IMR-90 (cell line): ENCODE data around the gene PLCG1. TPM values are rescaled to one million over a fixed set of nuclear protein-coding genes. Genes with fewer than 3 reads are reported as not detected.
"Not testable (repeated sequence)": the region's sequence is repeated elsewhere in the genome, so short reads cannot be mapped to it uniquely, and the experiment has no call there.

Source experiments
- ATAC-seq: fragments of 200-7000 bp; cut with Tn5 transposase; 2 replicates; pipeline ENCODE4 v1.9.1; 2020; ENCODE audit warnings: low read depth, mild to moderate bottlenecking, moderate library complexity
- BruUV-seq: library from RNA; stranded (reverse); fragments of 400-500 nt; replicated peaks from 2 replicates; lab custom pipeline; 2021; lab: Mats Ljungman, UMichigan
- CTCF ChIA-PET: fragments of 300-600 bp; formaldehyde crosslinking; extraction: SDS; loops from one replicate; lab custom pipeline; 2021; ENCODE audit warnings: antibody characterized with exemption; lab: Yijun Ruan, JAX
- POLR2A ChIA-PET: fragments of 300-600 bp; sonication (Branson Sonifier 250); formaldehyde crosslinking; loops from one replicate; lab custom pipeline; 2022; ENCODE audit warnings: antibody characterized with exemption; ENCODE audit not compliant: unreplicated experiment; lab: Charles Lee
- DNase-seq: peaks from one replicate; pipeline ENCODE4 v3.0.0; 2013
- H2AFZ ChIP-seq: replicated peaks from 2 replicates; pipeline ENCODE3; 2013; ENCODE audit warnings: low read length, mild to moderate bottlenecking; ENCODE audit not compliant: poor library complexity
- H2AK5ac ChIP-seq: 2 replicates; pipeline ENCODE4 v1.6.1; 2013; ENCODE audit warnings: low read depth, low read length, inconsistent platforms
- H2AK9ac ChIP-seq: replicated peaks from 2 replicates; pipeline ENCODE3; 2013; ENCODE audit warnings: mild to moderate bottlenecking, low read depth, low read length, moderate library complexity; ENCODE audit not compliant: poor library complexity
- H2BK120ac ChIP-seq: 2 replicates; pipeline ENCODE4 v1.6.1; 2013; ENCODE audit warnings: low read depth, low read length, inconsistent platforms
- H2BK15ac ChIP-seq: 3 replicates; pipeline ENCODE4 v1.6.1; 2013; ENCODE audit warnings: low read depth, low read length, inconsistent platforms
- H2BK20ac ChIP-seq: 2 replicates; pipeline ENCODE4 v1.6.1; 2013; ENCODE audit warnings: low read depth, mild to moderate bottlenecking, inconsistent platforms, low read length, moderate library complexity
- H2BK5ac ChIP-seq: 2 replicates; pipeline ENCODE4 v1.6.1; 2013; ENCODE audit warnings: mild to moderate bottlenecking, low read depth, low read length, inconsistent platforms; ENCODE audit not compliant: poor library complexity, severe bottlenecking
- H3K14ac ChIP-seq: replicated peaks from 2 replicates; pipeline ENCODE4 v1.6.1; 2013; ENCODE audit warnings: low read depth, low read length, inconsistent platforms
- H3K18ac ChIP-seq: 2 replicates; pipeline ENCODE4 v1.6.1; 2013; ENCODE audit warnings: low read depth, low read length, control low read depth
- H3K23ac ChIP-seq: 2 replicates; pipeline ENCODE4 v1.6.1; 2013; ENCODE audit warnings: low read depth, low read length, inconsistent platforms
- H3K27ac ChIP-seq: 2 replicates; pipeline ENCODE4 v1.5.1; 2013; ENCODE audit warnings: mild to moderate bottlenecking, control low read depth, low read length; ENCODE audit not compliant: insufficient read depth
- H3K27me3 ChIP-seq: 2 replicates; pipeline ENCODE4 v1.6.1; 2013; ENCODE audit warnings: low read length; ENCODE audit not compliant: control insufficient read depth, insufficient read depth
- H3K36me3 ChIP-seq: 2 replicates; pipeline ENCODE4 v1.6.1; 2013; ENCODE audit warnings: low read length, mixed read lengths; ENCODE audit not compliant: control insufficient read depth, insufficient read depth
- H3K4ac ChIP-seq: 2 replicates; pipeline ENCODE4 v1.6.1; 2013; ENCODE audit warnings: low read depth, low read length, inconsistent platforms
- H3K4me1 ChIP-seq: 2 replicates; pipeline ENCODE4 v1.6.1; 2013; ENCODE audit warnings: low read length, mixed read lengths; ENCODE audit not compliant: control insufficient read depth, insufficient read depth
- H3K4me2 ChIP-seq: 2 replicates; pipeline ENCODE4 v1.6.1; 2013; ENCODE audit warnings: low read depth, mild to moderate bottlenecking, control low read depth, low read length, moderate library complexity
- H3K4me3 ChIP-seq: 2 replicates; pipeline ENCODE4 v1.5.1; 2013; ENCODE audit warnings: low read depth, mild to moderate bottlenecking, control low read depth, low read length, moderate library complexity; ENCODE audit not compliant: insufficient read depth
- H3K56ac ChIP-seq: 2 replicates; pipeline ENCODE4 v1.6.1; 2013; ENCODE audit warnings: low read length, inconsistent platforms; ENCODE audit not compliant: insufficient read depth; ENCODE audit errors: extremely low read depth
- H3K79me1 ChIP-seq, 2 experiments: 2 replicates each; pipeline ENCODE4 v1.6.1; 2013; ENCODE audit warnings: low read length in 2 of 2, inconsistent platforms in 1 of 2, low read depth in 1 of 2
- H3K9ac ChIP-seq: 2 replicates; pipeline ENCODE4 v1.6.1; 2013; ENCODE audit warnings: low read depth, low read length, control low read depth
- H3K9me1 ChIP-seq: 2 replicates; pipeline ENCODE4 v1.6.1; 2013; ENCODE audit warnings: low read length, inconsistent platforms; ENCODE audit not compliant: insufficient read depth
- H3K9me3 ChIP-seq: 2 replicates; pipeline ENCODE4 v1.6.1; 2013; ENCODE audit warnings: low read length; ENCODE audit not compliant: control insufficient read depth, insufficient read depth
- H4K20me1 ChIP-seq: 2 replicates; pipeline ENCODE4 v1.6.1; 2013; ENCODE audit warnings: low read length, inconsistent platforms; ENCODE audit not compliant: insufficient read depth
- H4K5ac ChIP-seq: 2 replicates; pipeline ENCODE4 v1.6.1; 2013; ENCODE audit warnings: mild to moderate bottlenecking, low read depth, low read length, control low read depth
- H4K8ac ChIP-seq, 2 experiments: 2 replicates each; pipeline ENCODE4 v1.6.1; 2013; ENCODE audit warnings: low read depth in 2 of 2, low read length in 2 of 2, control low read depth in 1 of 2, inconsistent platforms in 1 of 2
- H4K91ac ChIP-seq: 2 replicates; pipeline ENCODE4 v1.6.1; 2013; ENCODE audit warnings: low read depth, low read length, inconsistent platforms; ENCODE audit not compliant: insufficient read depth
- FOS ChIP-seq: fragments of 150-350 bp; IDR thresholded peaks from 2 replicates; pipeline ENCODE4 v1.6.1; 2016; ENCODE audit warnings: low read depth, low read length
- MAZ ChIP-seq: IDR thresholded peaks from 2 replicates; pipeline ENCODE4 v1.6.1; 2012; ENCODE audit warnings: low read depth, mild to moderate bottlenecking, low read length, improper control_type of control experiment, moderate library complexity, borderline replicate concordance
- MXI1 ChIP-seq: IDR thresholded peaks from 2 replicates; pipeline ENCODE4 v1.6.1; 2012; ENCODE audit warnings: low read depth, mild to moderate bottlenecking, low read length, moderate library complexity, borderline replicate concordance
- NFE2L2 ChIP-seq: fragments of 150-350 bp; IDR thresholded peaks from 2 replicates; pipeline ENCODE4 v1.6.1; 2016; ENCODE audit warnings: low read depth, mild to moderate bottlenecking, low read length
- RFX5 ChIP-seq: IDR thresholded peaks from 2 replicates; pipeline ENCODE4 v1.8.0; 2012; ENCODE audit warnings: low read depth, mild to moderate bottlenecking, low read length, moderate library complexity
- WGBS, 2 experiments: methylation state at CpG; one replicate each; pipeline versions ENCODE4 v1.1.5 to v1.1.7; 2013; ENCODE audit warnings: missing lambda C conversion rate in 2 of 2; ENCODE audit not compliant: insufficient read length in 1 of 2; ENCODE audit errors: extremely low coverage in 2 of 2; 5-methylcytosine and 5-hydroxymethylcytosine counted together
- dilution Hi-C: fragments of 300-500 bp; cut with HindIII; formaldehyde crosslinking; loops from one replicate; pipeline ENCODE4 v1.14.3; 2018; ENCODE audit warnings: low sequenced_read_pairs; ENCODE audit not compliant: unreplicated experiment
- in situ Hi-C: fragments of 300-500 bp; cut with MboI; formaldehyde crosslinking; loops from 3 replicates; pipeline ENCODE4 v1.14.3; 2019; ENCODE audit warnings: low sequenced_read_pairs, inconsistent platforms, mixed read lengths
- intact Hi-C: fragments of 100-400 bp; cut with micrococcal nuclease; formaldehyde crosslinking; loops from 2 replicates; pipeline ENCODE4 v1.10.0; 2022
- polyA plus RNA-seq, 3 experiments: library from polyadenylated mRNA; depleted of rRNA; stranded (reverse); fragments of >200 nt; gene quantifications; 2 replicates each; pipeline ENCODE4 v1.2.3, GENCODE V29; 2012; ENCODE audit warnings: low replicate concordance in 1 of 3
- total RNA-seq: library from RNA; depleted of rRNA; stranded (reverse); fragments of >200 nt; gene quantifications from 2 replicates; pipeline ENCODE4 v1.2.3, GENCODE V29; 2012

Gene PLCG1
- total and polyA plus RNA-seq, 2 of the 4 experiments (the other 2 are of a cell fraction) = 59.1 to 69.1 TPM

DNA sequence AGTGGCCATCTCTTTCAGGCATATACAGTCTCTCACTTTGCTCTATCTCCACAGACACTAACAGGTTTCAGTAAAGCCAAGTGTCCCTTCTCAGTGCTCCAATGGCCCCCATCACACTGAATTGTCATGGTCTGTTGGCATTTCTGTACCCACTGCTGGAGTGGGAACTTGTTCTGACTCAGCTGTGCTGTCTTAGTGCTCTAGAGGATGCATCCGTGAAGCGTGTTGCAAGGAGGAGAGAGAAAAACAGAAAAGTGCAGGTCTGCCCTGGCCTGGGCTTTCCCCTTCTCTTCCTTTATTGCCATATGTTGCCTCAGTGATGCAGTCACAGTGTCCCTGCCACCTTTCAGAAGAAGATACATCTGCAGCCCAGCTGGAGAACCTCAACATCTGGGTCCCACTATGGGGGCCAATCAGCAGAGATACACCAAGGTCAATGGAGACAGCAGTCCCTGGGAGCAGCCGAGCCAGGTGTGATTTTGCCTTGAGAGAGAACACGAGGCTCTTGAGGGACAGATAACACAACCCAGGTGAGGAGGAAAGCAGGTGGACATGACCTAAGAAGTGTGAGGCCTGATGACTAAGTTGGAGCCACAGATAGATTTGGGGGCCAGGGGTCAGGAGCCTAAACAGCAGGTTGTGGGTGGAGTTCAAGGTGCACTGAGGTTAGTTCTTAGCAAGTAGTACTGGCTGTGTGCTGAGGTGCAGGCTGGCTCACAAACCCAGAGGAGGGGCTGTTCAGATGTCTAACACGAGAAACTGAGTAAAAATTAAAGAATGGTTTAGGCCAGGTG, 5.6 kb upstream of the PLCG1 start:
- Histone ChIP-seq H2BK15ac (no peak overlapping the region), H3K23ac (no peak overlapping the region), H4K91ac (no peak overlapping the region), H2BK20ac (no peak overlapping the region), H2AK5ac (no peak overlapping the region), H3K9ac (no peak overlapping the region), H3K4me3 (no peak overlapping the region), H3K9me3 (no peaks in the 10 kb centered on the region), H3K27me3 (no peaks in the 10 kb centered on the region), H3K27ac (no peak overlapping the region), H4K5ac (no peak overlapping the region), H4K8ac (no peak overlapping the region), H2AFZ (no peak overlapping the region), H3K4me2 (no peak overlapping the region), H3K4me1 (peaks cover 4% of the 10 kb centered on the region), H2BK5ac (no peak overlapping the region), H3K79me1 (peaks cover 3 to 4% of the 10 kb centered on the region in 2 experiments; a peak in 1 of 4 replicates), H3K36me3 (peaks cover under 1% of the 10 kb centered on the region), H3K18ac (no peak overlapping the region), H3K14ac (no peak overlapping the region), H4K20me1 (no peaks in the 10 kb centered on the region), H3K9me1 (peaks cover 6% of the 10 kb centered on the region; the same call in 1 of the 2 replicates), H2AK9ac (no peak overlapping the region), H3K4ac (no peak overlapping the region), H2BK120ac (no peak overlapping the region), H3K56ac (no peak overlapping the region)
- 100% methylated on average over 3 of the region's 5 CpGs; no CpG with 5 or more reads in 1 of the 2 experiments for WGBS, 2 experiments
- TF ChIP-seq FOS (no peak), MAZ (no peak), MXI1 (no peak), RFX5 (no peak), NFE2L2 (no peak)
- dilution Hi-C loops = no loop called here
- ChIA-PET POLR2A (no interaction called here), CTCF (interaction anchor here (0.7 kb wide), 1 partner anchor 272 kb away, joined by 3 read pairs; no protein-coding TSS in a partner anchor)
- intact Hi-C loops = no loop called here
- BruUV-seq = no TSS peak
- ATAC-seq = no peak
- no peak for DNase-seq
- in situ Hi-C loops = no loop called here

DNA sequence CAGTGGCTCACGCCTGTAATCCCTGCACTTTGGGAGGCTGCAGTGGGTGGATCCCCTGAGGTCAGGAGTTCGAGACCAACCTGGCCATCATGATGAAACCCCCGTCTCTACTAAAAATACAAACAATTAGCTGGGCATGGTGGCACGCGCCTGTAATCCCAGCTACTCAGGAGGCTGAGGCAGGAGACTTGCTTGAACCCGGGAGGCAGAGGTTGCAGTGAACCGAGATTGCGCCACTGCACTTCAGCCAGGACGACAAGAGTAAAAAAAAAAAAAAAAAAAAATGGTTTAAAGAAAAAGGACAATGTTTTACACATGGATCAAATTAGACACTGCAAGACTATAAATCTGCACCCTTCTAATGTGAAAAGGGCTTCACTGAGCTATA, 5.0 kb upstream of the PLCG1 start:
- CTCF ChIA-PET = interaction anchor here (0.7 to 0.9 kb wide), 2 partner anchors 11 to 271 kb away, joined by 3 to 4 read pairs; no protein-coding TSS in a partner anchor

More for the DNA sequence above, 5.0 kb upstream of the PLCG1 start:
- H3K79me1 ChIP-seq, H2AFZ ChIP-seq, DNase-seq, H3K4ac ChIP-seq, H3K56ac ChIP-seq, BruUV-seq, intact Hi-C loops, H3K36me3 ChIP-seq, H4K5ac ChIP-seq, H2BK5ac ChIP-seq, in situ Hi-C loops, ATAC-seq, H3K4me1 ChIP-seq, H3K9ac ChIP-seq, H2BK15ac ChIP-seq, POLR2A ChIA-PET, H3K27me3 ChIP-seq, H3K18ac ChIP-seq, H3K14ac ChIP-seq, H4K20me1 ChIP-seq, H2BK120ac ChIP-seq, H4K8ac ChIP-seq, H3K9me1 ChIP-seq, H3K27ac ChIP-seq, H3K9me3 ChIP-seq, dilution Hi-C loops, H2BK20ac ChIP-seq, H4K91ac ChIP-seq, H3K4me2 ChIP-seq, H3K23ac ChIP-seq, H2AK9ac ChIP-seq, H3K4me3 ChIP-seq, H2AK5ac ChIP-seq: not testable (repeated sequence)
- WGBS, 2 experiments = 80% methylated on average over 1 of the region's 9 CpGs; no CpG with 5 or more reads in 1 of the 2 experiments
